Uterus (tissue), 4 donors: ENCODE measurements around the gene DIRAS1. TPM values are rescaled to one million over a fixed set of nuclear protein-coding genes. Genes with fewer than 3 reads are reported as not detected.

Source experiments
- DNase-seq, 2 donors: peaks; one replicate each; pipeline ENCODE4 v3.0.0-alpha.2; 2019 to 2020
- H3K27ac ChIP-seq, 2 donors: fragments of 200-600 bp; sonication (generic); 1 replicate in 1 of 2; 2 replicates in 1 of 2; pipeline ENCODE4 v1.5.1; 2016 to 2018
- H3K27me3 ChIP-seq, 2 donors: fragments of 200-600 bp; sonication (generic); one replicate each; pipeline ENCODE4 v1.5.1; 2018 to 2019; ENCODE audit warnings: control low read depth in 1 of 2
- H3K36me3 ChIP-seq, 2 donors: fragments of 200-600 bp; sonication (generic); one replicate each; pipeline ENCODE4 v1.5.1; 2019; ENCODE audit warnings: control low read depth in 1 of 2
- H3K4me1 ChIP-seq, 2 donors: fragments of 200-600 bp; sonication (generic); one replicate each; pipeline ENCODE4 v1.5.1; 2018 to 2019; ENCODE audit warnings: control low read depth in 1 of 2
- H3K4me3 ChIP-seq, 2 donors: fragments of 200-600 bp; sonication (generic); 1 replicate in 1 of 2; 2 replicates in 1 of 2; pipeline ENCODE4 v1.5.1; 2018 to 2019; ENCODE audit warnings: mild to moderate bottlenecking in 1 of 2
- H3K9me3 ChIP-seq, 2 donors: fragments of 200-600 bp; sonication (generic); one replicate each; pipeline ENCODE4 v1.5.1; 2019; ENCODE audit warnings: control low read depth in 1 of 2
- POLR2A ChIP-seq, 2 donors: fragments of 450-650 bp; IDR thresholded peaks; one replicate each; pipeline ENCODE4 v1.6.1; 2016; ENCODE audit warnings: antibody characterized with exemption in 2 of 2, mild to moderate bottlenecking in 1 of 2, moderate library complexity in 1 of 2
- intact Hi-C: fragments of 100-400 bp; cut with DNase I; formaldehyde crosslinking; loops from one replicate; pipeline ENCODE4 v1.15.1; 2023; ENCODE audit warnings: low total_unique reads
- total RNA-seq, 4 donors: library from RNA; depleted of rRNA in 3 of 4; stranded (reverse); fragments of >200 nt in 3 of 4; gene quantifications; one replicate each; pipeline versions ENCODE4 v1.1.0 to v1.2.4, GENCODE V29; 2014 to 2023
- TF ChIP-seq, protein P1 (sequence below), 4 experiments: fragments of 200-600 bp in 2 of 4; fragments of 450-650 bp in 2 of 4; sonication (generic) in 2 of 4; IDR thresholded peaks; one replicate each; pipeline ENCODE4 v1.5.1; 2016 to 2019; ENCODE audit warnings: antibody characterized with exemption in 4 of 4, mild to moderate bottlenecking in 2 of 4, moderate library complexity in 1 of 4
- donor health status: DM: yes; HTN: yes; CAD: no.

Gene DIRAS1
- total RNA-seq, 4 donors from 2014 or later = 1.0 to 34.1 (median 4.9) TPM

- no peaks in the 10 kb centered on the region for H3K36me3 ChIP-seq
- no peaks in the 10 kb centered on the region for H3K27me3 ChIP-seq
- no peak overlapping the region for H3K4me3 ChIP-seq
- DNase-seq = no peak
- H3K27ac ChIP-seq = no peak overlapping the region
- intact Hi-C loops = loop anchor here (10.0 kb wide), 1 partner anchor 114 kb away; no protein-coding TSS in a partner anchor
- TF ChIP-seq, protein P1, sequence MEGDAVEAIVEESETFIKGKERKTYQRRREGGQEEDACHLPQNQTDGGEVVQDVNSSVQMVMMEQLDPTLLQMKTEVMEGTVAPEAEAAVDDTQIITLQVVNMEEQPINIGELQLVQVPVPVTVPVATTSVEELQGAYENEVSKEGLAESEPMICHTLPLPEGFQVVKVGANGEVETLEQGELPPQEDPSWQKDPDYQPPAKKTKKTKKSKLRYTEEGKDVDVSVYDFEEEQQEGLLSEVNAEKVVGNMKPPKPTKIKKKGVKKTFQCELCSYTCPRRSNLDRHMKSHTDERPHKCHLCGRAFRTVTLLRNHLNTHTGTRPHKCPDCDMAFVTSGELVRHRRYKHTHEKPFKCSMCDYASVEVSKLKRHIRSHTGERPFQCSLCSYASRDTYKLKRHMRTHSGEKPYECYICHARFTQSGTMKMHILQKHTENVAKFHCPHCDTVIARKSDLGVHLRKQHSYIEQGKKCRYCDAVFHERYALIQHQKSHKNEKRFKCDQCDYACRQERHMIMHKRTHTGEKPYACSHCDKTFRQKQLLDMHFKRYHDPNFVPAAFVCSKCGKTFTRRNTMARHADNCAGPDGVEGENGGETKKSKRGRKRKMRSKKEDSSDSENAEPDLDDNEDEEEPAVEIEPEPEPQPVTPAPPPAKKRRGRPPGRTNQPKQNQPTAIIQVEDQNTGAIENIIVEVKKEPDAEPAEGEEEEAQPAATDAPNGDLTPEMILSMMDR (IDR thresholded peaks at IDR 0.05) = no peak
- H3K4me1 ChIP-seq = no peaks in the 10 kb centered on the region
- no peaks in the 10 kb centered on the region for H3K9me3 ChIP-seq
Observed at GRCh38 chr19:2758601-2759313, 37.6 kb upstream of the DIRAS1 start.

GRCh38 chr19:2756921-2757881 lies 36.0 kb upstream of the DIRAS1 start:
- TF ChIP-seq, protein P1 (IDR thresholded peaks at IDR 0.05) = no peak
- no peak for TF ChIP-seq POLR2A (IDR thresholded peaks at IDR 0.05)
- no peak for DNase-seq
- Histone ChIP-seq H3K9me3 (no peaks in the 10 kb centered on the region), H3K4me3 (no peak overlapping the region), H3K27ac (no peak overlapping the region), H3K27me3 (no peaks in the 10 kb centered on the region), H3K36me3 (no peaks in the 10 kb centered on the region), H3K4me1 (no peaks in the 10 kb centered on the region)
- intact Hi-C loops = loop anchor here (10.0 kb wide), 1 partner anchor 112 kb away; no protein-coding TSS in a partner anchor

DNA sequence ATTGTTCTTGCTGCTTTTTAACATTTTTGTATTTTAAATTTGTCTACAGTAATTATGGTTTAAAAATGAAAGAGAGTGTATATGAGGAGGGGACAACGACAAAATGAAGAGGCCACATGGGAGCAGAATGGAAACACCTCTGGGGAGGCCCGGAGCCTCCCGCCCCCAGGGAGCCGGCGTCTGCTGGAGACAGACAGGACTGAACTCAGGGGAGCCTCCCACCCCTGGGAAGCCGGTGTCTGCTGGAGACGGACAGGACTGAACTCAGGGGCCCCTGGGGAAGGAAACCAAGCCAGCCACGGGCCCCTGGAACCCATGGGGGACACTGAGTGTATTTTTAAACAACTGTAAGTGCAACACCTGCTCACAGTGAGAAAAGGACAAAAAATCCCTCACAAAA lies 35.3 kb upstream of the DIRAS1 start:
- Histone ChIP-seq H3K27me3 (no peaks in the 10 kb centered on the region), H3K27ac (no peak overlapping the region), H3K4me1 (no peaks in the 10 kb centered on the region), H3K9me3 (no peaks in the 10 kb centered on the region), H3K36me3 (no peaks in the 10 kb centered on the region), H3K4me3 (no peak overlapping the region)
- no peak for TF ChIP-seq POLR2A (IDR thresholded peaks at IDR 0.05)
- TF ChIP-seq, protein P1 (IDR thresholded peaks at IDR 0.05) = no peak
- no peak for DNase-seq
- intact Hi-C loops = loop anchor here (10.0 kb wide), 1 partner anchor 112 kb away; no protein-coding TSS in a partner anchor

DNA sequence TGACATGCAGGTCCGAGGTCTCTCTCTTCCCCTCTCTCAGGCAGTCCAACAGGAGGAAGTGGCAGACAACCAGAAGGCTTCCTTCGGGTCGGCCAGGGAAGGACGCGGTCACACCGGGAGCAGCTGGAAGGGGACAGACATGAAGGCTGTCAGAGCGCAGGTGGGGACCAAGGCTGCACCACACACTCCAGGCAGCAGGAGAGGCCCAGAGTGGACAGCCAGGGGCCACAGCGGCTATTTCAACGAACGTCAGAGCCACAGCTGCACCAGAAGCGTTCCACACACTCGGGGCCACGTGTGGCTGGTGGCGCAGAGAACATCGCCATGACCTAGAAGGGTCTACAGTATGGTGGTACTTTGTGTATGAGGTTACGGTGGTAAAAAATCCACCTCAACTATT lies 34.6 kb upstream of the DIRAS1 start:
- Histone ChIP-seq H3K4me1 (no peaks in the 10 kb centered on the region), H3K4me3 (no peak overlapping the region), H3K36me3 (no peaks in the 10 kb centered on the region), H3K27ac (no peak overlapping the region), H3K27me3 (no peaks in the 10 kb centered on the region), H3K9me3 (no peaks in the 10 kb centered on the region)
- intact Hi-C loops = loop anchor here (10.0 kb wide), 1 partner anchor 111 kb away; no protein-coding TSS in a partner anchor
- no peak for TF ChIP-seq POLR2A (IDR thresholded peaks at IDR 0.05)
- TF ChIP-seq, protein P1 (IDR thresholded peaks at IDR 0.05) = no peak
- no peak for DNase-seq

DNA sequence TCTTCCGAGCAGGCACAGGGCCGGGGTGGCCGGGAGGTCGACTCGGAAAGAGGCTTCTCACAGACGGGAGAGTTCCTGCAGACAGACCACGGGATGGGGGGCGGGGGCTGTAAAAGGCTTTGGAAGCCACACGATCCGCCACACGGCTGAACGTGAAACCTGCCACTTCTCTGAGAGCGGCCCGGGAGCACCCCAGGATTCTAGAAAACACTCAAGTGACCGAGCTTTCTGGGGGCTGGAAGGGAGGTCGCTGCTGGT lies 34.2 kb upstream of the DIRAS1 start:
- TF ChIP-seq, protein P1 (IDR thresholded peaks at IDR 0.05) = no peak
- no peak for TF ChIP-seq POLR2A (IDR thresholded peaks at IDR 0.05)
- Histone ChIP-seq H3K4me1 (no peaks in the 10 kb centered on the region), H3K4me3 (no peak overlapping the region), H3K36me3 (no peaks in the 10 kb centered on the region), H3K27ac (no peak overlapping the region), H3K9me3 (no peaks in the 10 kb centered on the region), H3K27me3 (no peaks in the 10 kb centered on the region)
- intact Hi-C loops = loop anchor here (10.0 kb wide), 1 partner anchor 111 kb away; no protein-coding TSS in a partner anchor
- no peak for DNase-seq
